ENCODE measurements around the gene FKTN.

- no peak for TF ChIP-seq CTCF (IDR thresholded peaks at IDR 0.05; ENCODE audit: low read length)
- TF ChIP-seq EZH2 (IDR thresholded peaks at IDR 0.05; ENCODE audit: borderline replicate concordance, low read length): no peak
Observed at GRCh38 chr9:105667867-105668266, 109.9 kb downstream of the FKTN start.
